HCT116 (cell line): ENCODE data around the gene RAB27A. TPM values are rescaled to one million over a fixed set of nuclear protein-coding genes. Genes with fewer than 3 reads are reported as not detected.

Source experiments
- ATAC-seq: fragments of 200-7000 bp; cut with Tn5 transposase; 2 replicates; pipeline ENCODE4 v1.9.1; 2020; ENCODE audit warnings: mild to moderate bottlenecking, moderate library complexity
- BruUV-seq: library from RNA; stranded (reverse); fragments of 400-500 nt; replicated peaks from 2 replicates; lab custom pipeline; 2021; lab: Mats Ljungman, UMichigan
- CTCF ChIA-PET: fragments of 300-600 bp; sonication (Branson Sonifier 250); formaldehyde crosslinking; loops from one replicate; lab custom pipeline; 2021; ENCODE audit warnings: antibody characterized with exemption; lab: Charles Lee
- POLR2A ChIA-PET: fragments of 300-600, 350-600 bp; sonication (Branson Sonifier 250); formaldehyde crosslinking; loops from one replicate; lab custom pipeline; 2021; ENCODE audit warnings: antibody characterized with exemption; lab: Charles Lee
- RAD21 ChIA-PET, 2 experiments: fragments of 300-600 bp; sonication (Branson Sonifier 250); formaldehyde crosslinking; loops; one replicate each; lab custom pipeline; 2023; ENCODE audit warnings: low total read pairs in 2 of 2; ENCODE audit not compliant: uncharacterized antibody in 2 of 2, unreplicated experiment in 2 of 2, low non-redundant PET in 1 of 2; lab: Charles Lee
- DNase-seq: peaks from one replicate; pipeline ENCODE4 v3.0.0-alpha.2; 2010; ENCODE audit warnings: low read depth, low spot score
- H2AFZ ChIP-seq: fragments of 200-600 bp; shearing (Covaris generic), sonication (generic); 2 replicates; pipeline ENCODE4 v1.6.1; 2017; ENCODE audit warnings: low read depth, mixed run types, mixed read lengths, antibody characterized with exemption, low read length; ENCODE audit not compliant: poor library complexity, severe bottlenecking
- H3K27ac ChIP-seq: 2 replicates; pipeline ENCODE4 v1.5.1; 2012; ENCODE audit warnings: low read depth, low read length
- H3K27me3 ChIP-seq: fragments of 200-600 bp; sonication (generic); 2 replicates; pipeline ENCODE4 v1.6.1; 2016; ENCODE audit warnings: mixed run types, low read length, mixed read lengths; ENCODE audit not compliant: insufficient read depth
- H3K36me3 ChIP-seq, 2 experiments: fragments of 200-500 bp in 1 of 2; fragments of 200-600 bp in 1 of 2; sonication (Bioruptor generic) in 1 of 2; sonication (generic) in 1 of 2; 2 replicates each; pipeline versions ENCODE4 v1.5.1 to v1.6.1; 2014 to 2016; ENCODE audit warnings: low read length in 2 of 2, inconsistent platforms in 1 of 2, mixed read lengths in 1 of 2, mixed run types in 1 of 2; ENCODE audit not compliant: insufficient read depth in 2 of 2, control insufficient read depth in 1 of 2
- H3K4me1 ChIP-seq, 2 experiments: fragments of 200-600 bp in 1 of 2; sonication (generic) in 1 of 2; 2 replicates each; pipeline versions ENCODE4 v1.5.1 to v1.6.1; 2012 to 2017; ENCODE audit warnings: low read length in 2 of 2, inconsistent platforms in 1 of 2, mild to moderate bottlenecking in 1 of 2, mixed read lengths in 1 of 2, mixed run types in 1 of 2, moderate library complexity in 1 of 2; ENCODE audit not compliant: insufficient read depth in 2 of 2, control insufficient read depth in 1 of 2
- H3K4me2 ChIP-seq: fragments of 200-600 bp; sonication (generic); 2 replicates; pipeline ENCODE4 v1.6.1; 2017; ENCODE audit warnings: mixed run types, low read length, mixed read lengths
- H3K4me3 ChIP-seq, 2 experiments: fragments of 200-600 bp in 1 of 2; sonication (generic) in 1 of 2; replicated peaks in 1 of 2; 2 replicates each; pipeline ENCODE4 v1.5.1; 2011 to 2016; ENCODE audit warnings: low read length in 2 of 2, control low read depth in 1 of 2, low read depth in 1 of 2, mild to moderate bottlenecking in 1 of 2, mixed read lengths in 1 of 2, mixed run types in 1 of 2
- H3K79me2 ChIP-seq: fragments of 200-600 bp; sonication (generic); 2 replicates; pipeline ENCODE4 v1.6.1; 2017; ENCODE audit warnings: mild to moderate bottlenecking, mixed run types, low read length, moderate library complexity, mixed read lengths; ENCODE audit not compliant: insufficient read depth
- H3K9ac ChIP-seq: fragments of 200-600 bp; sonication (generic); 2 replicates; pipeline ENCODE4 v1.6.1; 2016; ENCODE audit warnings: low read length, mixed read lengths
- H3K9me2 ChIP-seq: fragments of 200-600 bp; sonication (generic), shearing (Covaris generic); 2 replicates; pipeline ENCODE4 v1.6.1; 2017; ENCODE audit warnings: mixed run types, mild to moderate bottlenecking, moderate library complexity; ENCODE audit not compliant: insufficient read depth
- H3K9me3 ChIP-seq, 2 experiments: fragments of 200-500 bp in 1 of 2; fragments of 200-600 bp in 1 of 2; sonication (Bioruptor generic) in 1 of 2; sonication (generic) in 1 of 2; 2 replicates each; pipeline ENCODE4 v1.6.1; 2014 to 2017; ENCODE audit warnings: low read length in 2 of 2, mixed read lengths in 2 of 2, inconsistent platforms in 1 of 2, low read depth in 1 of 2, mild to moderate bottlenecking in 1 of 2, mixed run types in 1 of 2, moderate library complexity in 1 of 2; ENCODE audit not compliant: control insufficient read depth in 1 of 2, insufficient read depth in 1 of 2
- H4K20me1 ChIP-seq: fragments of 200-600 bp; sonication (generic), shearing (Covaris generic); 2 replicates; pipeline ENCODE4 v1.6.1; 2017; ENCODE audit warnings: mixed run types, mild to moderate bottlenecking, moderate library complexity; ENCODE audit not compliant: insufficient read depth
- CBX3 ChIP-seq: IDR thresholded peaks from 2 replicates; pipeline ENCODE4 v1.6.1; 2012; ENCODE audit warnings: low read depth
- CEBPB ChIP-seq: IDR thresholded peaks from 2 replicates; pipeline ENCODE4 v1.6.1; 2012; ENCODE audit warnings: low read depth
- CTCF ChIP-seq, 3 experiments: fragments of 200-600 bp in 1 of 3; sonication (generic) in 1 of 3; IDR thresholded peaks in 2 of 3; conservative IDR thresholded peaks in 1 of 3; 2 replicates each; pipeline ENCODE4 v1.5.1; 2012 to 2017; ENCODE audit warnings: low read depth in 2 of 3, low read length in 2 of 3, antibody characterized with exemption in 1 of 3, borderline replicate concordance in 1 of 3, control low read depth in 1 of 3, mild to moderate bottlenecking in 1 of 3, mixed read lengths in 1 of 3, mixed run types in 1 of 3, moderate library complexity in 1 of 3; ENCODE audit not compliant: insufficient read depth in 1 of 3
- EGR1 ChIP-seq: IDR thresholded peaks from 2 replicates; pipeline ENCODE4 v1.6.1; 2012; ENCODE audit warnings: low read depth
- ELF1 ChIP-seq: IDR thresholded peaks from 2 replicates; pipeline ENCODE4 v1.6.1; 2012; ENCODE audit warnings: low read depth, borderline replicate concordance
- EZH2 ChIP-seq: fragments of 200-600 bp; sonication (generic); IDR thresholded peaks from 2 replicates; pipeline ENCODE4 v1.6.1; 2017; ENCODE audit warnings: antibody characterized with exemption, mixed run types
- EZH2phosphoT487 ChIP-seq: fragments of 200-600 bp; IDR thresholded peaks from 2 replicates; pipeline ENCODE4 v1.6.1; 2018; ENCODE audit warnings: antibody characterized with exemption, borderline replicate concordance
- FOSL1 ChIP-seq: IDR thresholded peaks from 2 replicates; pipeline ENCODE4 v1.6.1; 2012; ENCODE audit warnings: low read depth
- JUND ChIP-seq: IDR thresholded peaks from 2 replicates; pipeline ENCODE4 v1.6.1; 2012
- MAX ChIP-seq: IDR thresholded peaks from 2 replicates; pipeline ENCODE4 v1.6.1; 2012
- POLR2A ChIP-seq: IDR thresholded peaks from 2 replicates; pipeline ENCODE4 v1.7.0; 2011; ENCODE audit warnings: borderline replicate concordance; ENCODE audit not compliant: insufficient read depth, insufficient read length; ENCODE audit errors: extremely low read depth
- RAD21 ChIP-seq: IDR thresholded peaks from 2 replicates; pipeline ENCODE4 v1.6.1; 2012; ENCODE audit warnings: low read depth, mild to moderate bottlenecking
- REST ChIP-seq: IDR thresholded peaks from 2 replicates; pipeline ENCODE4 v1.6.1; 2012; ENCODE audit warnings: low read depth
- SIN3A ChIP-seq: IDR thresholded peaks from 2 replicates; pipeline ENCODE4 v1.6.1; 2012; ENCODE audit warnings: low read depth
- SP1 ChIP-seq: IDR thresholded peaks from 2 replicates; pipeline ENCODE4 v1.6.1; 2012; ENCODE audit warnings: low read depth
- SRF ChIP-seq: IDR thresholded peaks from 2 replicates; pipeline ENCODE4 v1.6.1; 2012; ENCODE audit warnings: low read depth
- YY1 ChIP-seq: IDR thresholded peaks from 2 replicates; pipeline ENCODE4 v1.6.1; 2011; ENCODE audit warnings: low read length, low read depth, moderate library complexity, mild to moderate bottlenecking; ENCODE audit not compliant: insufficient replicate concordance; ENCODE audit errors: extremely low read depth
- ZBTB33 ChIP-seq: IDR thresholded peaks from 2 replicates; pipeline ENCODE4 v1.6.1; 2011; ENCODE audit warnings: mild to moderate bottlenecking, low read length, moderate library complexity; ENCODE audit not compliant: insufficient replicate concordance; ENCODE audit errors: extremely low read depth
- ZFX ChIP-seq: fragments of 450-650 bp; IDR thresholded peaks from 2 replicates; pipeline ENCODE4 v1.6.1; 2017
- ZNF274 ChIP-seq: fragments of 200-500 bp; sonication (Bioruptor generic); IDR thresholded peaks from 2 replicates; pipeline ENCODE4 v1.6.1; 2014; ENCODE audit warnings: mild to moderate bottlenecking, low read depth, low read length, inconsistent platforms
- intact Hi-C: fragments of 100-400 bp; cut with micrococcal nuclease; formaldehyde crosslinking; loops from 2 replicates; pipeline ENCODE4 v1.10.0; 2022
- total RNA-seq: library from RNA; stranded (reverse); gene quantifications from one replicate; pipeline ENCODE4 v1.2.1, GENCODE V29; 2021; ENCODE audit not compliant: unreplicated experiment

Gene RAB27A
- total RNA-seq, 1 experiment from 2014 or later, result 8.8 TPM

- no peak for ATAC-seq
- no peak overlapping the region for H3K27ac ChIP-seq
These were observed 85.1 kb downstream of the RAB27A start for GRCh38 chr15:55204464-55204863.

More at GRCh38 chr15:55204464-55204863, 85.1 kb downstream of the RAB27A start:
- CTCF ChIA-PET, result no interaction called here
- Histone ChIP-seq H3K79me2 (no peaks in the 10 kb centered on the region), H3K27me3 (no peaks in the 10 kb centered on the region), H2AFZ (no peak overlapping the region)
- intact Hi-C loops, result no loop called here
- no peak for DNase-seq
- no peak for TF ChIP-seq ZNF274
- no peak for TF ChIP-seq ELF1
- no peak for TF ChIP-seq ZBTB33
- TF ChIP-seq CBX3, result no peak
- TF ChIP-seq POLR2A, result no peak
- no peak for TF ChIP-seq SIN3A
- TF ChIP-seq ZFX, result no peak
- no peak for TF ChIP-seq RAD21
- TF ChIP-seq EZH2phosphoT487, result no peak
- TF ChIP-seq SP1, result no peak
- no peak for TF ChIP-seq EGR1
- no peak for TF ChIP-seq MAX
- no peak for TF ChIP-seq REST
- TF ChIP-seq CEBPB, result no peak
- no peak for TF ChIP-seq JUND
- no peak for TF ChIP-seq EZH2
- no peak for TF ChIP-seq CTCF (IDR thresholded peaks at IDR 0.05 in 2 of 3, conservative IDR thresholded peaks at IDR 0.05 in 1 of 3; ENCODE audit: borderline replicate concordance in 1 of 3, insufficient read depth in 1 of 3, low read depth in 2 of 3, low read length in 2 of 3)
- TF ChIP-seq YY1, result no peak
- TF ChIP-seq FOSL1, result no peak
- no peak for TF ChIP-seq SRF
- TF ChIP-seq, all 23 proteins: peak for 0
- Histone ChIP-seq H3K4me3 (no peak overlapping the region), H3K9me3 (no peaks in the 10 kb centered on the region), H3K9ac (no peak overlapping the region), H3K4me2 (no peak overlapping the region), H3K9me2 (no peaks in the 10 kb centered on the region), H4K20me1 (no peaks in the 10 kb centered on the region), H3K4me1 (no peaks in the 10 kb centered on the region), H3K36me3 (no peaks in the 10 kb centered on the region)
- no TSS peak for BruUV-seq
- ChIA-PET POLR2A (no interaction called here), RAD21 (no interaction called here)
